ENCODE measurements around the gene CAMK1D. TPM values are rescaled to one million over a fixed set of nuclear protein-coding genes. Genes with fewer than 3 reads are reported as not detected.

Gene CAMK1D
- total and polyA plus RNA-seq, 5 donors: 15.2 to 44.1 (median 26.6) TPM

DNA sequence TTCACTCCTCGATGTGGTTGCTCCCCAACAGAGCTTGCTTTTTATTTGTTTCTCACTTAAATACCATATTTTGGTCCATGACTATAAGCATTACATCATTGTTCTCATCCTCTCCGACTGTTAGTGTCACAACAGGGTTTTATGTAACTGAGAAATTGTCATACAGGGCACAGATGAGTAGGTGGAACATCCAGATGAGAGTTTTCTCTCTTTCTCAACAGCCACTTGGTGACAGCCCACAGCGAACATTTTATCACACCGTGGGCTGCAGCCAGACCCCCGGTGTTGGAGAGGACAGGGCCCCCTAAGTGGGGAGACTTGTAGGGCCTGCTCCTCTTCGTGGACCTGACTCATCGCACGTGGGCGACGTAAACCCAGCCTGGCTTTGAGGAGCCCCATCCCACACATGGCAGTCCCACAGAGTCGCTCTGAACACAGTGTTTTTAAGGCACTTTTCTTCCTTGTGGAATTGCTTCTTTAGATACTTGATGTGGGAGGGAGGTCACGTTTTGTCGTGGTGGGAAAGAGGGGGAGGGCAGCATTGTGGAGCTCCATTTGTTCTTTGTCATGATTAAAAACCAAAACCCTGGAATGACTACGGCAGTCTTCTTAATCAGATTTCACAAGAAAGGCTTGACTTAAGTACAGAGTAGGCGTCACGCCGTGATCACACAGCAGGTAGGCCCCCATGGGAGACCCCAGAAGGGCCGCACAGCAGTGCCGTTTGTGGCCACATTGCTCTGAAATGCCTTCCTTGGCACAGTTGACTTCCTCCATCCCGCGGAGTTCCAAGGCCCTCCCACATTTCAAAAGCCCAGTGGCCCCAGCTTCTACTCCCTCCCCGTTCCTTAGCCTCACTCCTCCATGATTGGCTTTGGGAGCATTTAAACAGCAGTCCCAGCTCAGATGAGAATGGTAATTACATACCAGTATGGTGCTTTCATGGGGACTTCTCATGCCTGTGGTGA lies 431.6 kb downstream of the CAMK1D start:
- Histone ChIP-seq H3K27ac (ENCODE audit: low read length) (no peak overlapping the region), H3K4me3 (ENCODE audit: low read length) (no peak overlapping the region)

DNA sequence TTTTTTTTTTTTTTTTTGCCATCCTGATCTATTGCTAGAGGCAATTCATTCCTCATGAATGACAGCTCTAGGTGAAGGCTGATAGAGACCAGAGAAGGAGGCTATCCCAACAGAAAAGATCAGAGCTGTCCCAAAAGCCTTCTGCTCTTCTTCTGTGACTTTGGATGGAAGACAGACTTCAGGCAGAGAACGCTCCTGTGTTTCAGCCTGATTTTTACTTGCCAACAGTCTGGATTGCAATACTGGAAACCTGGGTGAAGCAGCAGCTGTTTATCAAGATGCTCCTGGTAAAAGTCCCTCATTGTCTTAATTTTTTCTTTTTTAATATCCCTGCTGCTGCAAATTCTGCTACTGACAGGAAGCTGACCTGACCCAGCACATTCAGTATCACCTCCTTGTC lies 432.6 kb downstream of the CAMK1D start:
- no peaks in the 10 kb centered on the region for H3K9me3 ChIP-seq (ENCODE audit: control insufficient read depth, low read length)
- H3K27ac ChIP-seq (ENCODE audit: low read length): no peak overlapping the region
- DNase-seq (no peak), ATAC-seq (no peak)
- no peaks in the 10 kb centered on the region for H3K4me1 ChIP-seq (ENCODE audit: control insufficient read depth, insufficient read depth, low read length)
- WGBS: 38% methylated on average over 1 of the region's 1 CpG
- H3K4me3 ChIP-seq (ENCODE audit: low read length): no peak overlapping the region
- intact Hi-C loops (cut with DNase I): no loop called here
- no peaks in the 10 kb centered on the region for H3K27me3 ChIP-seq (ENCODE audit: control insufficient read depth, insufficient read depth)

More for the DNA sequence above, 431.6 kb downstream of the CAMK1D start:
- 66% methylated on average over 22 of the region's 22 CpGs for WGBS
- ATAC-seq: peak; percentile 44 to 53
- H3K4me1 ChIP-seq (ENCODE audit: control insufficient read depth, insufficient read depth, low read length): no peaks in the 10 kb centered on the region
- H3K27me3 ChIP-seq (ENCODE audit: control insufficient read depth, insufficient read depth): no peaks in the 10 kb centered on the region
- DNase-seq: no peak
- intact Hi-C loops (cut with DNase I): no loop called here
- H3K9me3 ChIP-seq (ENCODE audit: control insufficient read depth, low read length): no peaks in the 10 kb centered on the region

DNA sequence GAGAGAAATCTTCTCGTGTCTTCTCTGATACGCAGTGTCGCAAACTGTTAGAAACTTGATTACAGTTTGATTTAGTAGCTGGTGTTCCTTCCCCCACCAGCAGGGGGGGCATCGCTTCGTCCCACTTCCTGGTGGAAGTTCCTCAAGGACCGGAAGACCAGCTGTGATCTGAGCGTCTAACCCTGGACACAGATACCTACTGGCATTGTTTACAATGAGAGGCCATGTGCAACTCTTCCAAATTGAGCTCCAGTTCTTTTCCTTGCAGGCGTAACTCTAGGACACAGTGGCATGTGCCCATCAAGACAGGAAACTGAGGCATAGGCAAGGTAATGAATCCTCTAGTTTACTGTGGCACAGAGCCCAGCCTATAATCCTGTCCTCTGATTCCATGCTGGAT lies 433.2 kb downstream of the CAMK1D start:
- 53% methylated on average over 8 of the region's 8 CpGs for WGBS
- peak; percentile 39 to 75 (median 68) for DNase-seq
- no peak for ATAC-seq

DNA sequence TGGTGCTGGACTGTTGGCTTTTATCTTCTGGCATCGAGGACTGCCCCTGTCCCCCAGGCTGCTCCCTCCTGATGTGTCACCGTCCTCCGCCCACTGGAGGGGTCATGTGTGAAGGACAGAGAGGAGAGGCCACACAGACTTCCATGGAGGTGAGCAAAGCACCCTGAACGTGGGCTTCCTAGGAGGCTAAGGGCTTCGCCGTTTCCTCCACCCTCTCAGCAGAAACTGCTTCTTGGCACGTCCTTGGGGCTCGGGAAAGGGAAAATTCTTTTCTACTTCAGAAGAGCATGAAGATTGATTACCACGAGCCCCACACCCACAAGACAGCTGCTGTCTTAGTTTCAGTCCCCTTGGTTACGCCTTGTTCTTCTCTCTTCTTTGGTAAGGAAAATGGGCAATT lies 433.9 kb downstream of the CAMK1D start:
- Histone ChIP-seq H3K27ac (ENCODE audit: low read length) (no peak overlapping the region), H3K4me3 (ENCODE audit: low read length) (no peak overlapping the region), H3K9me3 (ENCODE audit: control insufficient read depth, low read length) (no peaks in the 10 kb centered on the region), H3K4me1 (ENCODE audit: control insufficient read depth, insufficient read depth, low read length) (no peaks in the 10 kb centered on the region), H3K27me3 (ENCODE audit: control insufficient read depth, insufficient read depth) (no peaks in the 10 kb centered on the region)
- DNase-seq (no peak), ATAC-seq (no peak)
- intact Hi-C loops (cut with DNase I): no loop called here
- WGBS: 70% methylated on average over 10 of the region's 10 CpGs

More for the DNA sequence above, 433.2 kb downstream of the CAMK1D start:
- no peak overlapping the region for H3K27ac ChIP-seq (ENCODE audit: low read length)
- H3K27me3 ChIP-seq (ENCODE audit: control insufficient read depth, insufficient read depth): no peaks in the 10 kb centered on the region
- no peaks in the 10 kb centered on the region for H3K9me3 ChIP-seq (ENCODE audit: control insufficient read depth, low read length)
- no peaks in the 10 kb centered on the region for H3K4me1 ChIP-seq (ENCODE audit: control insufficient read depth, insufficient read depth, low read length)
- intact Hi-C loops (cut with DNase I): no loop called here
- no peak overlapping the region for H3K4me3 ChIP-seq (ENCODE audit: low read length)

DNA sequence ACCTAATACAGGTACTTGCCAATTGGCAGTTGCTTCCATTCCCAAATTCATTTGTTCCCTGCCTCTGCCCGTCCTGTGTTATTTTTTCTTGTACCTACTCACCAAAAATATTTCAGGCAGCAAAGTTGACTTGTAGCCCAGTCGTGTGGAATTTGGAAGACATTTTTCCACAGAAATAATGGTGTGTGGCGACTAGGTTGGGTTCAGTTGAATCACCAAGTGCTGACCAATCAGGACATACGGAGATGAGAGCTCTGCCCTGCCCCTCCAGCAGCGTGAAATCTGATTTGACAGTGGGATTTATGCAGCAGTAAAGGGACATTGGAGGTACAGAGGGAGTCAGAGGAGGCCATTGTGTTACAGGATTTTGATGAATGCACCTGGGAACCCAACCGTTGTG lies 435.3 kb downstream of the CAMK1D start:
- Histone ChIP-seq H3K27me3 (ENCODE audit: control insufficient read depth, insufficient read depth) (no peaks in the 10 kb centered on the region), H3K4me3 (ENCODE audit: low read length) (no peak overlapping the region), H3K9me3 (ENCODE audit: control insufficient read depth, low read length) (no peaks in the 10 kb centered on the region), H3K4me1 (ENCODE audit: control insufficient read depth, insufficient read depth, low read length) (no peaks in the 10 kb centered on the region), H3K27ac (ENCODE audit: low read length) (no peak overlapping the region)
- ATAC-seq (no peak), DNase-seq (no peak)
- intact Hi-C loops (cut with DNase I): no loop called here
- 87% methylated on average over 6 of the region's 6 CpGs for WGBS

DNA sequence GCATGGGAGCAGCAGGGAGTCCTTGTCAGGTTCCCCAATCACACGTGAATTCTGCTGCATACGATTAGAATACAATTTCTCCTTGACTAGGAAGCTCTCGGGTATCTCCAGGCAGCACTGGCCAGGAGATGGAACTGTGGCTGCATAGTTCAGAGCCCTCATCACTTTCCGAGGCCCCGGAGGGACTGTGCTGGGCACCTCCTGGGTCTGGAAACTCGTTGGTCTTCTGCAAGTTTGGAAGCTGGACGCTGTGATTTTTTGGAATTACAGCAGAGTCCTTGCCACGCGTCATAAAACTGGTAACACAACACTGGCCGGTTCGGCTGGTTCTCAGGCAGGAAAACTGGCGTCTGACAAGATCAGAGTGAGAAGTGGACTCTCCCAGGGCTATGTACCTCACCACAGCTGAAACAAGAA lies 436.1 kb downstream of the CAMK1D start:
- WGBS: 85% methylated on average over 12 of the region's 12 CpGs
- intact Hi-C loops (cut with DNase I): no loop called here
- DNase-seq: no peak
- Histone ChIP-seq H3K27me3 (ENCODE audit: control insufficient read depth, insufficient read depth) (no peaks in the 10 kb centered on the region), H3K27ac (ENCODE audit: low read length) (no peak overlapping the region), H3K4me3 (ENCODE audit: low read length) (no peak overlapping the region), H3K4me1 (ENCODE audit: control insufficient read depth, insufficient read depth, low read length) (no peaks in the 10 kb centered on the region), H3K9me3 (ENCODE audit: control insufficient read depth, low read length) (no peaks in the 10 kb centered on the region)
- ATAC-seq: no peak

DNA sequence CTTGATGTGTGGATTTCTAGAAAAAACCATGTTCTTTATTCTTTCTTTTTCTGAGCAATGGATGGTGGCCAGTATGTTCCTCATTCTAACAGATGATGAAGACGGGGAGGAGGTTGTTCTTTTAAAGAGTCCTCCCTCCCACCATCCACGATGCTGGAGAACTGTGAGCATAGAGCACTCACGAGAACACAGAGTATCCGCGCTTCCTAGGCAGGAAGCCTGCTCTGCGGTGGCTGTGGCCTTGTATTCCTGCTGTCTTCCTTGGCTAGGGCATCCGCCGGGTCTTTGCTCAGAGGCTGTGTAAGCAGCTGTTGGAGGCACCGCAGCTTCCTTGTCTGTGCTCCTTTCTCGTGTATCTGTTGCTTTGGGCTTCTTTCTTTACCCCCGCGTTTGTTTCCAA lies 437.9 kb downstream of the CAMK1D start:
- intact Hi-C loops (cut with DNase I): no loop called here
- ATAC-seq (no peak), DNase-seq (no peak)
- H3K4me3 ChIP-seq (ENCODE audit: low read length): no peak overlapping the region
- 84% methylated on average over 12 of the region's 12 CpGs for WGBS
- H3K9me3 ChIP-seq (ENCODE audit: control insufficient read depth, low read length): no peaks in the 10 kb centered on the region
- H3K4me1 ChIP-seq (ENCODE audit: control insufficient read depth, insufficient read depth, low read length): no peaks in the 10 kb centered on the region
- H3K27me3 ChIP-seq (ENCODE audit: control insufficient read depth, insufficient read depth): no peaks in the 10 kb centered on the region
- no peak overlapping the region for H3K27ac ChIP-seq (ENCODE audit: low read length)

DNA sequence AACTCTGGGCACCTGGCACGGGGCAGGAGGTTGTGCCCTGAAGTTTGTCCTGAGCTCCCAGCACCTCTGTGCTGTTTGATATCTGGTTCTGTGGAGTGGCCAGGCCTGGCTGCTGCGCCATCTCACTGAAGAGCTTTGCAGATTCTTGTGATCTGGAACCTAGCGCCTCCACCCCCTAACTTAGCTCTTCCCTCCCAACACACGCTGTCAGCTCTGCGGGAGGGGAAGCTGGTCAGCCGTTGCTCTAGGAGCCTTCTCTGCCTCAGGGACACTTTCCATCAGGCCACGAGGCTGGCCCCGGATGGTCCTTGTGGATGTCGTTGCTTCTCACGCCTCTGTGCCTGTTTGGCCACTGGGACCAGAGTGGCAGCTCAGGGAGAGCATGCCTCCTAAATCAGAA lies 438.9 kb downstream of the CAMK1D start:
- no peaks in the 10 kb centered on the region for H3K27me3 ChIP-seq (ENCODE audit: control insufficient read depth, insufficient read depth)
- no peak overlapping the region for H3K4me3 ChIP-seq (ENCODE audit: low read length)
- H3K27ac ChIP-seq (ENCODE audit: low read length): no peak overlapping the region
- ATAC-seq (peak; percentile 55), DNase-seq (no peak)
- no peaks in the 10 kb centered on the region for H3K9me3 ChIP-seq (ENCODE audit: control insufficient read depth, low read length)
- intact Hi-C loops (cut with DNase I): no loop called here
- H3K4me1 ChIP-seq (ENCODE audit: control insufficient read depth, insufficient read depth, low read length): no peaks in the 10 kb centered on the region
- 67% methylated on average over 10 of the region's 10 CpGs for WGBS

DNA sequence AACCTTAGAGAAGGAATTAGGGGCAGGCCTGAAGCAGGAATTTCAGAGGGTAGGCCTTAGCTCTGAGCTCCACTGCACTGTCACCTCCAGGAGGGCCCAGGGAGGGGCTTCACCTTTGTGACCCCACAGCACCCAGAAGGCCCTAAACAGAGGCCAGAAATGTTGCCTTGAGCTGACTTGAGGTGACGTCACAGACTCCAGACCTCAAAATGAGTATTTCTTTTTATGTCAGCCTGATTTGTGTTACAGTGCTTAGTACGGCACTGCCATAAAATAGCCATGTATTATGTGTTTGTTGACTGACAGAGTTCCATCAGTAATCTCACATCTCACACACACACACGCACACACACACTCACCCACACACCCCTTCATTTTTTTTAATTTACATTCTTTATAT lies 440.9 kb downstream of the CAMK1D start:
- intact Hi-C loops (cut with DNase I): loop anchor here in 1 of 4 donors (10.0 kb wide), 1 partner anchor 115 kb away; no protein-coding TSS in a partner anchor
- no peaks in the 10 kb centered on the region for H3K9me3 ChIP-seq (ENCODE audit: control insufficient read depth, low read length)
- no peak overlapping the region for H3K27ac ChIP-seq (ENCODE audit: low read length)
- 84% methylated on average over 3 of the region's 3 CpGs for WGBS
- no peak overlapping the region for H3K4me3 ChIP-seq (ENCODE audit: low read length)
- H3K27me3 ChIP-seq (ENCODE audit: control insufficient read depth, insufficient read depth): no peaks in the 10 kb centered on the region
- no peak for DNase-seq
- H3K4me1 ChIP-seq (ENCODE audit: control insufficient read depth, insufficient read depth, low read length): peaks cover 4% of the 10 kb centered on the region
- ATAC-seq: no peak

DNA sequence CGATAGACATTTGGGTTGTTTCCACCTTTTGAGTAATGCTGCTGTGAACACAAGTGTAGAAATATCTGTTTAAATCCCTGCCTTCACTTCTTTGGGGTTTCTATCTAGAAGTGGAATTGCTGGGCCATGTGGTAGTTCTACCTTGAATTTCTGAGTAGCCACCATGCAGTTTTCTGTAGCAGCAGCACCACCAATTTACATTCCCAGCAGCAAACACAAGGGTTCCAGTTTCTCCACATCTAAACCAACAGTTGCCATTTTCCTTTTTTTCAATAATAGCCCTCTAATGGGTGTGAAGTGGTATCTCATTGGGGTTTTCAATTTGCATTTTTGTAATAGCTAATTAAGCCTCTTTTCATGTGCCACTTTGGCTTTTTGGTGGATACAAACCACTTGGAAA lies 442.4 kb downstream of the CAMK1D start:
- intact Hi-C loops (cut with DNase I): loop anchor here in 1 of 4 donors (10.0 kb wide), 1 partner anchor 113 kb away; no protein-coding TSS in a partner anchor
- H3K27ac ChIP-seq (ENCODE audit: low read length): no peak overlapping the region
- WGBS: 100% methylated on average over 1 of the region's 1 CpG
- no peak overlapping the region for H3K4me3 ChIP-seq (ENCODE audit: low read length)
- no peak for DNase-seq
- no peaks in the 10 kb centered on the region for H3K27me3 ChIP-seq (ENCODE audit: control insufficient read depth, insufficient read depth)
- H3K4me1 ChIP-seq (ENCODE audit: control insufficient read depth, insufficient read depth, low read length): peaks cover 5% of the 10 kb centered on the region
- no peak for ATAC-seq
- H3K9me3 ChIP-seq (ENCODE audit: control insufficient read depth, low read length): no peaks in the 10 kb centered on the region

DNA sequence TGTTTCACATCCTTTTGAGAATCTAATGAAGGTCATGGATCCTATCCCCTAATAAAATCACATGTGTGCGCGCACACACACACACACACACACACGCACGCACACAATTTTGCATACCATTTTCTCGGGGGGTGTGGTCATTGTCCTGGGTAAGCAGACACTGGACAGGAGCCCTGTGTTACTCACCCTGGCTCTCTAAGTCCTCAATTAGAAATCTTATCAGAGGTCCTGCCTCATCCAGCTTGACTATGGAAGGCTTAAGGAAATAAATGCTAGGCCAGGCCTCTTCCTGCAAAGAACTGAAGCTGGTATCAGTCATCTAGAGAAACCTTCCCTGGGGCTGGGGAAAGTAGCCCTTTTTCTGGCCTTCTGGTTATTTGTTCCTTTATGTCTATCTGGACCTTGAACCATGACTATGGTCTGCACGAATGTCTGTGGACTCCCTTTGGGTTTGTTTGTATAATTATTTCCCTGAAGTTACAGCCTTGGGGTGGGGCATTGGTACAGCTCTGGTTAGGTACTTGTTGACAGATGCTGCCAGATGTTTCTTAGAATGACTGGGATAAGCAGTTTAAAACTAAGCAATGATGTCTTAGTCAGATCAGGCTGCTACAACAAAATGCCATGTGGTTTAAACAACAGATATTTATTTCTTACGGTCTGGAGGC lies 443.7 kb downstream of the CAMK1D start:
- no peak for ATAC-seq
- Histone ChIP-seq H3K4me3 (ENCODE audit: low read length) (no peak overlapping the region), H3K27me3 (ENCODE audit: control insufficient read depth, insufficient read depth) (no peaks in the 10 kb centered on the region), H3K27ac (ENCODE audit: low read length) (no peak overlapping the region), H3K4me1 (ENCODE audit: control insufficient read depth, insufficient read depth, low read length) (peaks cover 5% of the 10 kb centered on the region), H3K9me3 (ENCODE audit: control insufficient read depth, low read length) (no peaks in the 10 kb centered on the region)
- intact Hi-C loops (cut with DNase I): loop anchor here in 1 of 4 donors (10.0 kb wide), 1 partner anchor 112 kb away; no protein-coding TSS in a partner anchor
- WGBS: 84% methylated on average over 7 of the region's 7 CpGs
- DNase-seq: no peak
